Urothelium cell line (cell line): ENCODE measurements around the gene KRTAP4-11.
"Not testable (repeated sequence)": the region's sequence is repeated elsewhere in the genome, so short reads cannot be mapped to it uniquely, and the experiment has no call there.

ENCODE experiments used
- DNase-seq: peaks from one replicate; pipeline ENCODE4 v3.0.0; 2011; ENCODE audit warnings: low spot score, mixed read lengths
- FAIRE-seq: peaks from 2 replicates; lab custom pipeline; 2011; peaks lifted over from hg19 to GRCh38; lab: Jason Lieb, UNC

KRTAP4-11 gene

GRCh38 chr17:41117846-41118386, at the start of gene KRTAP4-11:
KRTAP4-11 (minus strand) TSS chr17:41118373; CDS start chr17:41118315, 58 bp downstream.
- DNase-seq, FAIRE-seq: not testable (repeated sequence)

- DNase-seq (no peak), FAIRE-seq (peak; percentile 13)
These were observed 49.4 kb upstream of the KRTAP4-11 start for GRCh38 chr17:41167561-41167960.

GRCh38 chr17:41163828-41164227, 45.7 kb upstream of the KRTAP4-11 start:
- DNase-seq (no peak), FAIRE-seq (no peak)

GRCh38 chr17:41160648-41161047, 42.5 kb upstream of the KRTAP4-11 start, which contains the start of gene KRTAP4-4:
KRTAP4-4 (minus strand) TSS chr17:41160748; CDS start chr17:41160691, 57 bp downstream.
- DNase-seq (no peak), FAIRE-seq (no peak)

GRCh38 chr17:41160190-41160589, 42.0 kb upstream of the KRTAP4-11 start:
- DNase-seq, FAIRE-seq: not testable (repeated sequence)

- FAIRE-seq (no peak), DNase-seq (no peak)
These were observed 35.7 kb upstream of the KRTAP4-11 start for GRCh38 chr17:41153856-41154255.

- FAIRE-seq (no peak), DNase-seq (no peak)
These were observed 33.4 kb upstream of the KRTAP4-11 start for GRCh38 chr17:41151525-41151924.

- DNase-seq, result no peak
- no peak for FAIRE-seq
These were observed 31.9 kb upstream of the KRTAP4-11 start for GRCh38 chr17:41150026-41150425.

GRCh38 chr17:41149652-41149985, 31.4 kb upstream of the KRTAP4-11 start, which contains the start of gene KRTAP4-5:
KRTAP4-5 (minus strand) TSS chr17:41149825; CDS start chr17:41149767, 58 bp downstream.
- DNase-seq, result no peak
- no peak for FAIRE-seq

GRCh38 chr17:41148971-41149651, 30.9 kb upstream of the KRTAP4-11 start:
- DNase-seq, result not testable (repeated sequence)
- peak; percentile 98 for FAIRE-seq

- FAIRE-seq, result no peak
- no peak for DNase-seq
These were observed 29.5 kb upstream of the KRTAP4-11 start for GRCh38 chr17:41147531-41148204.

- no peak for FAIRE-seq
These were observed 27.1 kb upstream of the KRTAP4-11 start for GRCh38 chr17:41145261-41145660.

GRCh38 chr17:41144846-41145245, 26.7 kb upstream of the KRTAP4-11 start:
- no peak for FAIRE-seq

More at GRCh38 chr17:41145261-41145660, 27.1 kb upstream of the KRTAP4-11 start:
- DNase-seq, result no peak

GRCh38 chr17:41141361-41141760, 23.2 kb upstream of the KRTAP4-11 start:
- DNase-seq, result no peak
- no peak for FAIRE-seq

More at GRCh38 chr17:41144846-41145245, 26.7 kb upstream of the KRTAP4-11 start:
- DNase-seq, result no peak

GRCh38 chr17:41140360-41141131, 22.4 kb upstream of the KRTAP4-11 start, which contains the start of gene KRTAP4-6:
KRTAP4-6 (minus strand) TSS chr17:41140544; CDS start chr17:41140487, 57 bp downstream.
- DNase-seq, result peak; percentile 31
- FAIRE-seq, result no peak

GRCh38 chr17:41139865-41140264, 21.7 kb upstream of the KRTAP4-11 start:
- peak; percentile 96 for FAIRE-seq
- DNase-seq, result not testable (repeated sequence)

- DNase-seq (no peak), FAIRE-seq (no peak)
These were observed 15.9 kb upstream of the KRTAP4-11 start for GRCh38 chr17:41133880-41134735.

- peak; percentile 42 for FAIRE-seq
- peak; percentile 32 for DNase-seq
These were observed 13.8 kb upstream of the KRTAP4-11 start for GRCh38 chr17:41131979-41132378.

GRCh38 chr17:41127371-41127770, 9.2 kb upstream of the KRTAP4-11 start:
- DNase-seq (no peak), FAIRE-seq (no peak)

- DNase-seq (no peak), FAIRE-seq (no peak)
These were observed 8.2 kb upstream of the KRTAP4-11 start for GRCh38 chr17:41126412-41126811.
